GM10266 (cell line): ENCODE data around the gene RGS17.

Experiments
- DNase-seq: peaks from one replicate; pipeline ENCODE4 v3.0.0; 2012; ENCODE audit errors: extremely low spot score
- CTCF ChIP-seq: IDR thresholded peaks from 2 replicates; pipeline ENCODE4 v1.5.1; 2012; ENCODE audit warnings: mild to moderate bottlenecking, low read depth; ENCODE audit not compliant: control insufficient read depth, insufficient read depth; ENCODE audit errors: missing control alignments

The RGS17 gene

GRCh38 chr6:153038378-153039057, 92.6 kb downstream of the RGS17 start:
- no peak for TF ChIP-seq CTCF
- no peak for DNase-seq

- no peak for DNase-seq
- TF ChIP-seq CTCF = no peak
These were observed 96.9 kb downstream of the RGS17 start for GRCh38 chr6:153034139-153034538.

- DNase-seq = no peak
These were observed 98.7 kb downstream of the RGS17 start for GRCh38 chr6:153032255-153032882.

GRCh38 chr6:153031335-153031955, 99.6 kb downstream of the RGS17 start:
- no peak for TF ChIP-seq CTCF
- no peak for DNase-seq

More at GRCh38 chr6:153032255-153032882, 98.7 kb downstream of the RGS17 start:
- TF ChIP-seq CTCF = peak; percentile 44

GRCh38 chr6:153028963-153029362, 102.1 kb downstream of the RGS17 start:
- no peak for DNase-seq
- no peak for TF ChIP-seq CTCF

GRCh38 chr6:153028286-153028685, 102.8 kb downstream of the RGS17 start:
- DNase-seq = no peak
- TF ChIP-seq CTCF = no peak

- DNase-seq = no peak
- no peak for TF ChIP-seq CTCF
These were observed 103.6 kb downstream of the RGS17 start for GRCh38 chr6:153027480-153027879.
